Peyer's patch (tissue), 4 donors: ENCODE results near the gene ADGRE1.

Experiments used
- CTCF ChIP-seq, 6 experiments: fragments of 450-650 bp in 4 of 6; fragments of 200-600 bp in 2 of 6; sonication (generic) in 1 of 6; IDR thresholded peaks; one replicate each; pipeline ENCODE4 v1.5.1; 2017 to 2019; ENCODE audit warnings: antibody characterized with exemption in 6 of 6, mild to moderate bottlenecking in 3 of 6, moderate library complexity in 1 of 6
- POLR2A ChIP-seq, 2 donors: fragments of 450-650 bp; IDR thresholded peaks; one replicate each; pipeline ENCODE4 v1.5.1; 2017; ENCODE audit warnings: antibody characterized with exemption in 2 of 2, mild to moderate bottlenecking in 2 of 2, moderate library complexity in 2 of 2

GRCh38 chr19:6875218-6875617, 12.2 kb upstream of the ADGRE1 start:
- TF ChIP-seq CTCF (IDR thresholded peaks at IDR 0.05) (no peak), POLR2A (IDR thresholded peaks at IDR 0.05) (no peak)
